Effector CD8-positive, alpha-beta T cell (primary cell): ENCODE measurements around the gene MEIS2.
A peak's percentile ranks its signal among the peaks of the same experiment; 100 is the strongest.

Source experiments
- DNase-seq: peaks from one replicate; lab custom pipeline; 2025; lab: John Stamatoyannopoulos, UW

The MEIS2 gene

GRCh38 chr15:36901012-36901411 is 199.3 kb downstream of the MEIS2 start:
- DNase-seq, result no peak

GRCh38 chr15:36899696-36900095 is 200.7 kb downstream of the MEIS2 start:
- DNase-seq, result no peak

GRCh38 chr15:36898536-36899126 is 201.7 kb downstream of the MEIS2 start:
- no peak for DNase-seq

- no peak for DNase-seq
Measured at GRCh38 chr15:36897834-36898233, 202.5 kb downstream of the MEIS2 start.

- no peak for DNase-seq
Measured at GRCh38 chr15:36896949-36897348, 203.4 kb downstream of the MEIS2 start.

- DNase-seq, result no peak
Measured at GRCh38 chr15:36894075-36894474, 206.3 kb downstream of the MEIS2 start.

GRCh38 chr15:36893276-36893675 is 207.1 kb downstream of the MEIS2 start:
- no peak for DNase-seq

GRCh38 chr15:36888011-36888992 is 212.0 kb downstream of the MEIS2 start:
- DNase-seq, result no peak

GRCh38 chr15:36887214-36887961 is 213.0 kb downstream of the MEIS2 start:
- no peak for DNase-seq

GRCh38 chr15:36886701-36887100 is 213.6 kb downstream of the MEIS2 start:
- DNase-seq, result no peak

- no peak for DNase-seq
Measured at GRCh38 chr15:36886191-36886590, 214.2 kb downstream of the MEIS2 start.

- DNase-seq, result no peak
Measured at GRCh38 chr15:36885771-36886170, 214.6 kb downstream of the MEIS2 start.

GRCh38 chr15:36884936-36885635 is 215.3 kb downstream of the MEIS2 start:
- no peak for DNase-seq

- DNase-seq, result no peak
Measured at GRCh38 chr15:36884518-36884875, 215.9 kb downstream of the MEIS2 start.

- DNase-seq, result peak; percentile 8
Measured at GRCh38 chr15:36883713-36884517, 216.4 kb downstream of the MEIS2 start.

GRCh38 chr15:36882487-36883131 is 217.7 kb downstream of the MEIS2 start:
- no peak for DNase-seq

GRCh38 chr15:36882056-36882455 is 218.3 kb downstream of the MEIS2 start:
- DNase-seq, result no peak

- DNase-seq, result no peak
Measured at GRCh38 chr15:36881516-36881915, 218.8 kb downstream of the MEIS2 start.

- DNase-seq, result no peak
Measured at GRCh38 chr15:36880913-36881460, 219.4 kb downstream of the MEIS2 start.

- DNase-seq, result no peak
Measured at GRCh38 chr15:36880224-36880912, 220.0 kb downstream of the MEIS2 start.
